Fibroblast of gingiva (primary cell): ENCODE data around the gene CAMK4.
A peak's percentile ranks its signal among the peaks of the same experiment; 100 is the strongest.

Experiments
- DNase-seq: peaks from one replicate; pipeline ENCODE4 v3.0.0-alpha.2; 2011; ENCODE audit warnings: low read depth

Gene CAMK4

DNA sequence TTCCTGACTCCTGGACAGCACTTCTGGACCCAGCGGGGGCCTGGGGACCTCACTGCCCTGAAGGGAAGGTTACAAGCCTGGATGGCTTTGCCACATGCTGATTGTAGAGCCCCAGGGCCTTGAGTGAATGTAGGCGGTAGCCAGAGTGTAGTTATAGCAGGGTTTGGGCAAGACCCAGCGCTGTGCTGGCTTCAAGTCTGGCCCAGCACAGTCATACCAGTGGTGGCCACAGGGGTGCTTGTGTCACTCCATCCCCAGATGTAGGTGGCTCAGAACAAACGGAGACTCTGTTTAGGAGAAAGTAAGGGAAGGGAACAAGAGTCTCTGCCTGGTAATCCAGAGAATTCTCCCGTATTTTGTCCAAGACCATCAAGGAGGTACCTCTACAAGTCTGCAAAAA is 203.6 kb downstream of the CAMK4 start:
- no peak for DNase-seq

- no peak for DNase-seq
Observed at GRCh38 chr5:111432883-111433536, 208.8 kb downstream of the CAMK4 start.

- DNase-seq = no peak
Observed at GRCh38 chr5:111434800-111435199, 210.6 kb downstream of the CAMK4 start.

- DNase-seq = no peak
Observed at GRCh38 chr5:111439473-111440075, 215.4 kb downstream of the CAMK4 start.

DNA sequence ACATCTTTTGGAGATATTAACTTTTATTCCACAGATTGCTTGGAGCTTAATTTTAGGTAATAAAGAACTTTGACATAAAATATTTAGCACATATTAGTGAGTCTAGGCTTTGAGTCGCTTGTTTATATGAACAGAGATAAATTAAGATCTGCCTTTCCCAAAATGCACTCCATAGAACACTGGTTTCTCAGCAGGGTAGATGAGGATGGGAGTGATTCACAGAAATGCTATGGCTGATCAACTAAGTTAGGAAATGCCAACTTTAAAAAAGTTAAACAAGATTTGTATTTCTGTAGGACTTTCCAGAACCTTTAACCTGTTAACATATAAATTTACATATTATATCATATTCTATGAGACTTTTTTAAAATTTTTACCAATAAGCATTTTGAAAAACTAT is 222.9 kb downstream of the CAMK4 start:
- DNase-seq = no peak

DNA sequence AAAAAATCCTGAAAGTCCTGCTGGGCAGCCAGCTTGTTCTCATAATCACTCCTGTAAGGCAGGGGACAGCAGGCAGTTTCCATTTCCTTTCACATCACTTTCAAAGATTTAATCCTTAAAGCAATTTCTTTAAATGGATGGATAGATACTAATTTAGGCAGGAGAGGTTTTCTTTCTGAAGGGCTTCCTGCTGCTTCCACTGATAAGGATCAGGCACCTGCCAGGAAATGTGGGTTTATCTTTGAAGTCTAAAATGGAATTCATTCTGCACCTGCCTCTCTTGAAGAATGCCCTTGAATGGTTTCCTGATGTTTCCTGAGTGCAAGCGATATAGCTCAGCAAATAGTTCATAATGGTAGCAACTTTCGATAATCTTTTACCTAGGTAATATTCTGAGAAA is 223.6 kb downstream of the CAMK4 start:
- no peak for DNase-seq

DNA sequence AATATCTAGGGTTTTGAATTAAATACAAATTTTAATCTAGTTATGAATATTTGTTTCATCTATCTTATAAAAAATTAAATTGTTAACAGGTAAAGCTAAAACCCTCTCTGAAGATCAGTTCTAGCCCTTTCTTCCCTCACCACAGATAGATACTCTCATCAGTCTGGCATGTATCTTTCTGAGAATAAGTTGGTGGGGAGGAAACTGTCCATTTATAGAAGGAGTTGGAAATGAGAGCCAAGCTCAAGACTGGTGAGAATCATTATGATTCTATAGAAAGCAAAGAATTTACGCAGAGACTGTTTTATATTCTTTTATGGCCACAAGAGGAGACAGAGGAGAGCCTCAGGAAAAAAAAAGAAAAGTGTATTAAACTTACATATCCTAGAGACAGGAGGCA is 229.1 kb downstream of the CAMK4 start:
- DNase-seq = no peak

GRCh38 chr5:111453747-111454146 is 229.6 kb downstream of the CAMK4 start:
- DNase-seq = peak; percentile 33

- DNase-seq = peak; percentile 10
Observed at GRCh38 chr5:111454198-111454622, 230.0 kb downstream of the CAMK4 start.

GRCh38 chr5:111454776-111455175 is 230.6 kb downstream of the CAMK4 start:
- no peak for DNase-seq

DNA sequence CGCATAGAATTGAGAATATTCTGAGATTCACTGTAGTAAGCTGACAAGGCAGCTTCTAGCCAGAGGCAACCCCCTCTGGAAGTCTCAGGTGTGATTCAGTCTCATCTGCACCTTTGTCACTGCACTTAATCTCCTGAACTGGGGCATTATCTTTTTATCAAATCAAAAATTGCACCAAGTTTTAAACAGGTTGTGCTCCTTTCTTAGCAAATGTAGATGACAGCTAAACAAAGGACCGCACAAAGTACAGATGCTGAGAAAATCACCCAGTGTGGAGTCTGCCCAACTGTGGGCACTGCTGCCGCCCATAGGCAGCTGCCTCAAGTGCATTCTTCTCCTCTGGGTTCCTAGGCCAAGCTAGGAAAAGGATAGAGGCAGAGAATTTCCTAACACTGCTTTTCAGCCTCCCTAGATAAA is 237.1 kb downstream of the CAMK4 start:
- DNase-seq = peak; percentile 30

DNA sequence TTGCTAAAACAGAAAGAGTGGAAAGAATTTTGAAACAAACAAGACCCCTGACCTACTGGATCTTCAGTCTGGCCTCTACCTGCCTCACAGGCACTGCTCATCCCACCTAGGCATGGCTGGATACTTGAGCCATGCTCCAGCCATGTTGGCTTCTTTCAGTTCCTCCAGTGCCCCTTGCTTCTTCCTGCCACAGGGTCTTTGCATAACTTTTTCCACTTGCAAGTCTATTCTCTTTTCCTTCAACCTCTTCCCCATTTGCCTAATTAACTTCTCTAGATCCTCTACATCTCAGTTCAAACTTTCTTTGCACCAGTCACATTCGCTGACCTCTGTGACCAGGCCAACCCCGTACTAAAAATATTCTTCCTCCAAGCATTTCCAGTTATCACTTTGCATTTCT is 237.8 kb downstream of the CAMK4 start:
- no peak for DNase-seq

DNA sequence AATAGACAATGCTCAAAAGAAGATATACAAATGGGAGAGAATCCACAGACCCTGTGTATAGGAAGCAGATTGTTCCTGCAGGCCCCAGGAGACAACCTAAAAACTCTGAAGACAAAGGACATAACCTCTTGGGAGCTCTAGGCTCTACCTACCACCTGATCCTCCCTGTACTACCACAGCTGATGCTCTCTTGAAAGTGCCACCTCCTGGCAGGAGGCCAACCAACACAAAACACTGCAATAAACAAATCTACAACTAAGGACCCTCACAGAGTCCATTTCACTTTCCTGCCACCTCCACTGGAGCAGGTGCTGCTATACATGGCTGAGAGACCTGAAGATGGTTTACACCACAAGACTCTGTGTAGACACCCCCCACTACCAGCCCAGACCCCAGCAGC is 239.1 kb downstream of the CAMK4 start:
- DNase-seq = no peak

DNA sequence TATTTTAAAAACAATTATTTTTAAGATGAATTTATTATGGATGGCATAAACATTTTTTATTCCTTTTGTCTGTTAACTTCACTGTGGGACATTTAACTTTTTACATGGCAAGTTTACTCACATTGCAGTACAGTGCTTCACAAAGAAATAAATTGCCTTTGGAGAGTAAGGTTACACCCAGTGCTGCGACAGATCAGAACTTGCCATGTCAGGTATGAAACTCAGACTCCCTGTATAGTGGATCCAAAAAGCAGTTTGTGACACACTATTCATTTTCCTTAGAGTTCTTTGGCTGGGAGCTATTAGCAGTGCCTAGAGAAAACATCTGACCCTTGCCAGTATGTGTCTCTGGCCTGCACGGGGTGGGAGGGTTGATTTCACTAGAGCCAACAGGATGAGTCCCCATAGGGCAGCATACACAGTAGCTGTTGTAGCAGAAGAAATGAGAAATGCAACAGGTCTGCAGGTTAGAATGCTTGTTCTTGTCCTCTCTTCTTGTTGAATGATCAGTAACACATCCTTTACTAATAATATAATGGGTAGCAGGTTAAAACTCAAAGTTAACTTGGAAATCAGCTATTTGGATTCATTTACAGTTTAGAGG is 245.2 kb downstream of the CAMK4 start:
- no peak for DNase-seq

GRCh38 chr5:111469903-111470302 is 245.7 kb downstream of the CAMK4 start:
- DNase-seq = no peak

GRCh38 chr5:111472096-111472495 is 247.9 kb downstream of the CAMK4 start:
- no peak for DNase-seq

- no peak for DNase-seq
Observed at GRCh38 chr5:111472579-111472978, 248.4 kb downstream of the CAMK4 start.

- no peak for DNase-seq
Observed at GRCh38 chr5:111478266-111478665, 254.1 kb downstream of the CAMK4 start.

- DNase-seq = no peak
Observed at GRCh38 chr5:111478898-111479297, 254.7 kb downstream of the CAMK4 start.

GRCh38 chr5:111480346-111480745 is 256.2 kb downstream of the CAMK4 start:
- DNase-seq = no peak

DNA sequence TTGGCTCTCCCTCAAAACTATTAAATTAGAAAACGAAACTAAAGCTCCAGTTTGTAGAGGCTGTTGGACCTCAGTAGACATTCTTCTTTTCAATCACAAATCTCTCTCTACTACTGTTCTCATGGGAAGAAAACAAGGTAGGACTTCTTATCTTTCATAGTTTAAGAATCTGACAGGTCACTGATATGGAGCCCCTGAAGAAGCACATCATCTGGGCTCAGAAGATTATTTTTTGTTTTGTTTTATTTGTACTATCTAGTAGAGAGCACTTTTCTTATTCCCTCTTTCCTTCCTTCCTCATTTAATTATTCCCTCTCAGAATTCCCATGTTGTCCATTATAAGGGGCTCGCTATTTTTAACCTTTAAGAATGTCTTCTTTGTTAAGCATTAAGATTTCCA is 261.9 kb downstream of the CAMK4 start:
- DNase-seq = no peak

DNA sequence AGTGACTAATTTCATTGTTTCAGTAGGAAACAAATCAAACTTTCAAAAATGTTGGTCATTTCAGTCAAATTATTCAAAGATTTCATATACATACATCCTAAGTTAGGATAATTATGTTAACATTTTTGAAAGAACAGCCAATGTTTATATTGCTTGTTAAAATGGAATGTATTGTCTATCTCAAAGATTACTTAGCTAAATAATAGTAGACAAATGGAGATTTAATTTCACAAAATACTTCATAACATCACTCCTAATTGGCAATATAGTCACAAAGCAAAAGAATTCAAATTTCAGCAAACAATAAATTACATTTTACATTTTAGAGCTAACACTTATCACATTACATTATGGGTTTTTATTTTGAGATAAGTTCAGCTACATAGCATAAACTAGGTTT is 262.7 kb downstream of the CAMK4 start:
- no peak for DNase-seq

GRCh38 chr5:111488353-111488752 is 264.2 kb downstream of the CAMK4 start:
- peak; percentile 13 for DNase-seq

DNA sequence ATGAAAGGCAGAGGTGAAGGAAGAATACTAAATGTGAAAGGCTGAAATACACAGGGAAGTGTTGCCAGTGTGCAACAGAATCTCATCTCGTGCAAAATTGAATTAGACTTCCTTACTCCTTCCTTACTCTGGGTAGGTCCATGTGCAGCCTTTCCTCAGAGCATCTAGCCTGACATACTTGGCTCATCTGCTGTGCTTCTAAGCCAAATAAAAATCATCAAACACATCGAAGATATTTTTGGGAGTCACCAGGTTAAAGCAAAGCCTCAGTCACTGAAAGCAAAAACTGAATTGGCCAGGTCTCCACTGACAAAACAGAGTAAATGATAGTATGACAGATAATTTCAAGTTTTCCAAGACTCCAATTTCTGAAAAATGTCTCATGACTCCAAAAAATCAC is 268.8 kb downstream of the CAMK4 start:
- DNase-seq = no peak
